ENCODE results near the gene SMIM12.
A peak's percentile ranks its signal among the peaks of the same experiment; 100 is the strongest.

SMIM12 gene

GRCh38 chr1:34863501-34863900 is 4.0 kb upstream of the SMIM12 start:
- Histone ChIP-seq H3K27me3 (ENCODE audit: low read length) (no peaks in the 10 kb centered on the region), H3F3A (ENCODE audit: insufficient read depth) (no peaks in the 10 kb centered on the region), H3K4me3 (ENCODE audit: insufficient read depth, low read length, poor library complexity, severe bottlenecking) (no peak overlapping the region), H3K9me2 (replicated peaks; ENCODE audit: insufficient read depth, low read length) (no peaks in the 10 kb centered on the region), H2AFZ (ENCODE audit: low read depth, low read length, severe bottlenecking) (no peak overlapping the region), H3K4me2 (ENCODE audit: low read depth, low read length, poor library complexity, severe bottlenecking) (no peak overlapping the region), H3K9me3 (ENCODE audit: insufficient read depth, low read length) (no peaks in the 10 kb centered on the region), H3K27ac (ENCODE audit: low read depth, low read length) (no peak overlapping the region), H3K36me3 (ENCODE audit: low read length) (no peaks in the 10 kb centered on the region), H3K9ac (ENCODE audit: low read length) (no peak overlapping the region), H4K20me1 (ENCODE audit: low read depth, low read length) (no peaks in the 10 kb centered on the region), H3K79me2 (ENCODE audit: insufficient read depth, low read length) (peaks cover 11% of the 10 kb centered on the region)
- no peak for TF ChIP-seq EZH2phosphoT487 (conservative IDR thresholded peaks at IDR 0.05; ENCODE audit: low read length)
- TF ChIP-seq, protein P1, sequence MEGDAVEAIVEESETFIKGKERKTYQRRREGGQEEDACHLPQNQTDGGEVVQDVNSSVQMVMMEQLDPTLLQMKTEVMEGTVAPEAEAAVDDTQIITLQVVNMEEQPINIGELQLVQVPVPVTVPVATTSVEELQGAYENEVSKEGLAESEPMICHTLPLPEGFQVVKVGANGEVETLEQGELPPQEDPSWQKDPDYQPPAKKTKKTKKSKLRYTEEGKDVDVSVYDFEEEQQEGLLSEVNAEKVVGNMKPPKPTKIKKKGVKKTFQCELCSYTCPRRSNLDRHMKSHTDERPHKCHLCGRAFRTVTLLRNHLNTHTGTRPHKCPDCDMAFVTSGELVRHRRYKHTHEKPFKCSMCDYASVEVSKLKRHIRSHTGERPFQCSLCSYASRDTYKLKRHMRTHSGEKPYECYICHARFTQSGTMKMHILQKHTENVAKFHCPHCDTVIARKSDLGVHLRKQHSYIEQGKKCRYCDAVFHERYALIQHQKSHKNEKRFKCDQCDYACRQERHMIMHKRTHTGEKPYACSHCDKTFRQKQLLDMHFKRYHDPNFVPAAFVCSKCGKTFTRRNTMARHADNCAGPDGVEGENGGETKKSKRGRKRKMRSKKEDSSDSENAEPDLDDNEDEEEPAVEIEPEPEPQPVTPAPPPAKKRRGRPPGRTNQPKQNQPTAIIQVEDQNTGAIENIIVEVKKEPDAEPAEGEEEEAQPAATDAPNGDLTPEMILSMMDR (IDR thresholded peaks at IDR 0.05; ENCODE audit: insufficient read depth, low read length, poor library complexity, severe bottlenecking) = no peak

DNA sequence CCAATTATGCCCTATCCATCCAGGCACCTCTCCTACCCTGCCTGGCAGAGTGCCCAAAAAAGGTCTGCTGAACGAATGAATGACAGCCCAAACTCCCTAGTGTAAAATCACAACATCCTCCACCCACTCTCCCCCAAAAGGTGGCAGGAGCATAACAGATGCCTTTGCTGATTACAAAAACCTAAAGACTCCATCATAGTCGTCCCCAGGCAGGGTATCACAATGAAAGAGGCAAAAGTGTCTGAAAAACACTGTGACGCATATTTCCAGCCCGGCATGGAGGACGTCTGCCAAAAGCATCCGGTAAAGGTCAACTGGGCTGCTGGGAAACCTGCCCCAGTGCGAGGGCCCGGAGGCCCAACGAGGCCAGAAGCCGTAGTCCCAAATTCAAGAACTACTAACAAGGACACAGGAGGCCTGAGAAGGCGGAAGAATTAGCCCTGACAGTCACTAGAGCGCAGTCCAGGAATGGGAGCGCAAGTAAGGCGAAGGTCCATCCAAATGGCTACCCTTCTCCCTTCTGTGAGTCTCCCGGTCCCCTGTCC is 576 bp downstream of the SMIM12 start:
- H3K9me3 ChIP-seq (ENCODE audit: insufficient read depth, low read length) = no peaks in the 10 kb centered on the region
- no peak overlapping the region for H3K27ac ChIP-seq (ENCODE audit: low read depth, low read length)
- H3K79me2 ChIP-seq (ENCODE audit: insufficient read depth, low read length) = peaks cover 35% of the 10 kb centered on the region
- H3K9ac ChIP-seq (ENCODE audit: low read length) = peak overlapping the region; percentile 96
- H3K4me3 ChIP-seq (ENCODE audit: insufficient read depth, low read length, poor library complexity, severe bottlenecking) = peak overlapping the region; percentile 96
- peak overlapping the region; percentile 84 for H3K4me2 ChIP-seq (ENCODE audit: low read depth, low read length, poor library complexity, severe bottlenecking)
- TF ChIP-seq, protein P1 (IDR thresholded peaks at IDR 0.05; ENCODE audit: insufficient read depth, low read length, poor library complexity, severe bottlenecking) = no peak
- no peak for TF ChIP-seq EZH2phosphoT487 (conservative IDR thresholded peaks at IDR 0.05; ENCODE audit: low read length)
- peak overlapping the region; percentile 84 for H2AFZ ChIP-seq (ENCODE audit: low read depth, low read length, severe bottlenecking)
- H3K27me3 ChIP-seq (ENCODE audit: low read length) = no peaks in the 10 kb centered on the region
- no peaks in the 10 kb centered on the region; the same call in 1 of the 2 replicates for H4K20me1 ChIP-seq (ENCODE audit: low read depth, low read length)
- H3K9me2 ChIP-seq (replicated peaks; ENCODE audit: insufficient read depth, low read length) = no peaks in the 10 kb centered on the region
- H3K36me3 ChIP-seq (ENCODE audit: low read length) = no peaks in the 10 kb centered on the region
- no peaks in the 10 kb centered on the region for H3F3A ChIP-seq (ENCODE audit: insufficient read depth)

DNA sequence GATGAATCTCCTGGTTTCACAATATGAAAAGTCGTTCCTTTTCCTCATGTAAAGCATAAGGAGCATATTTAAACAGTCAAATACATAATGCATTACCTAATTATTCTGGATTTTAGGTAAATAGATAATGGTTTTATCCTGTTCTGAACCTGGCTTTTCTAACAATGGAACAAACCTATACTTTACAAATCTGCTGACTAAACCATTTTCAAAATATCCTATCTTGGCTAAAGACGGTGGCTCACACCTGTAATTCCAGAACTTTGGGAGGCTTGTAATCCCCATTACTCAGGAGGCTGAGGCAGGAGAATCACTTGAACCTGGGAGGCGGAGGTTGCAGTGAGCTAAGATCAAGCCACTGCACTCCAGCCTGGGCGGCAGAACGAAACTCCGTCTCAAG is 2.9 kb downstream of the SMIM12 start:
- Histone ChIP-seq H4K20me1 (ENCODE audit: low read depth, low read length) (no peaks in the 10 kb centered on the region; the same call in 1 of the 2 replicates), H3K36me3 (ENCODE audit: low read length) (no peaks in the 10 kb centered on the region), H3K4me3 (ENCODE audit: insufficient read depth, low read length, poor library complexity, severe bottlenecking) (no peak overlapping the region), H2AFZ (ENCODE audit: low read depth, low read length, severe bottlenecking) (no peak overlapping the region), H3F3A (ENCODE audit: insufficient read depth) (0 out of 2 replicates have a peak, but pooled peaks cover 6% of the 10 kb centered on the region), H3K27ac (ENCODE audit: low read depth, low read length) (no peak overlapping the region), H3K9ac (ENCODE audit: low read length) (no peak overlapping the region), H3K27me3 (ENCODE audit: low read length) (no peaks in the 10 kb centered on the region), H3K79me2 (ENCODE audit: insufficient read depth, low read length) (peaks cover 43% of the 10 kb centered on the region), H3K9me3 (ENCODE audit: insufficient read depth, low read length) (no peaks in the 10 kb centered on the region), H3K9me2 (replicated peaks; ENCODE audit: insufficient read depth, low read length) (no peaks in the 10 kb centered on the region), H3K4me2 (ENCODE audit: low read depth, low read length, poor library complexity, severe bottlenecking) (no peak overlapping the region)
- TF ChIP-seq, protein P1 (IDR thresholded peaks at IDR 0.05; ENCODE audit: insufficient read depth, low read length, poor library complexity, severe bottlenecking) = no peak
- no peak for TF ChIP-seq EZH2phosphoT487 (conservative IDR thresholded peaks at IDR 0.05; ENCODE audit: low read length)
